IgD-negative memory B cell (primary cell): ENCODE results near the gene CCDC154. TPM values are rescaled to one million over a fixed set of nuclear protein-coding genes. Genes with fewer than 3 reads are reported as not detected.
"Not testable (repeated sequence)": the region's sequence is repeated elsewhere in the genome, so short reads cannot be mapped to it uniquely, and the experiment has no call there.

ENCODE experiments used
- H3K27ac Mint-ChIP-seq, 3 donors: one replicate each; pipeline ENCODE4 v1.8.0; 2020 to 2022; ENCODE audit warnings: mild to moderate bottlenecking in 3 of 3, mixed read lengths in 3 of 3, moderate library complexity in 1 of 3
- H3K27me3 Mint-ChIP-seq: one replicate; pipeline ENCODE4 v1.8.0; 2021; ENCODE audit warnings: mixed read lengths
- H3K36me3 Mint-ChIP-seq: one replicate; pipeline ENCODE4 v1.8.0; 2020; ENCODE audit warnings: mild to moderate bottlenecking, mixed read lengths
- H3K4me1 Mint-ChIP-seq, 3 donors: one replicate each; pipeline ENCODE4 v1.8.0; 2020 to 2022; ENCODE audit warnings: mixed read lengths in 3 of 3, mild to moderate bottlenecking in 1 of 3
- H3K4me3 Mint-ChIP-seq, 4 donors: one replicate each; pipeline ENCODE4 v1.8.0; 2020 to 2022; ENCODE audit warnings: mild to moderate bottlenecking in 4 of 4, mixed read lengths in 4 of 4, moderate library complexity in 3 of 4
- H3K9me3 Mint-ChIP-seq, 3 donors: one replicate each; pipeline ENCODE4 v1.8.0; 2020 to 2021; ENCODE audit warnings: mixed read lengths in 3 of 3, mild to moderate bottlenecking in 1 of 3
- polyA plus RNA-seq: library from polyadenylated mRNA; unstranded; fragments of 300-500 nt; fragmentation: Illumina TruSeq; gene quantifications from one replicate; pipeline ENCODE4 v1.2.3, GENCODE V29; 2021

The CCDC154 gene
- polyA plus RNA-seq, 1 donor from 2014 or later, result 1.5 TPM

DNA sequence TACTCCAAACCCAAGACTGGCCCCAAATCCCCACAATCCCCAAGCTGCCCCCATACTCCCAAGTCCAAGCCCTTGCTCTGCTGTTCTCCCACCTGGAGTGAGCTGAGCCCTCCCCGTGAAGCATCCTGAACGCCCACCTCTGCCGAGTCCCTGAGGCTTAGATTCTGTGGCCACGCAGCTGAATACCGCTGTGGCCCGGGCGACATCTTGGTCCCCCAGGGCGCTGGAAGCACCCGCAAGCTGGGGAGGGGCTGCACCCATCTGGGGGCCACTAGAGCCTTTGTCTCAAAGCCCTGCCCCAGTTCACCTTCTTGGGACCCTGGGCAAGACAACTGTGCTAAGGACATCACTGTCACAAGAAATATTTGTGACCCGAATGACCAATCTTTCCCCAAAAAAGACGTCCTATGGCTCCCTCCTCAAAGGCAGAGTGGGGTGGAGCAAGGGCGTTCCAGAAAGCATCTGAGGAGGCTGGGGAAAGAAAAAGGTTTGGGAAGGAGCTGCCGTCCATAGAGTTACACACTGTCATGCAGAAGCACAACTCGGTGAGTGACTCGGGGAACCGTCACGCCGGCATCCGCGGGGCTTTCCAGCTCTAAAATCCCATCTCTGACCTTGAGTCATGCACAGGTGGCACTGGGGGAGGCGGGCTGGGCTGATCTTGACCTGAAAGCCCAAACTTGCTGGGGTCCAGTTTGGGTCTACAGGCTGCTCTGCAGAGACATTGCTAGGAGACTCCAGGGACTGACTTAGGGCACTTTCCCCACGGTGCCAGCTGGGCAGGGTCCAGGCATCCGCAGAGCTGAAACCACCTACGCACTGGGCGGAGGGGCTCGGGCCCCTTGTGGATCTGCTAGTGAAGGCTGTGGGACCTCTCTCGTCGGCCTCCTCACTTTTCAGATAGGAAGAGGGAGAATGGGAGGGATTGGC lies 37.8 kb upstream of the CCDC154 start:
- Mint-ChIP-seq H3K27ac (peak overlapping the region; percentile 25 to 82 (median 76)), H3K36me3 (peaks cover 2% of the 10 kb centered on the region), H3K4me1 (peaks cover 12 to 29% (median 21%) of the 10 kb centered on the region in 3 donors), H3K9me3 (no peaks in the 10 kb centered on the region), H3K4me3 (peak overlapping the region in 1 of 4 donors; percentile 55), H3K27me3 (no peaks in the 10 kb centered on the region)

- not testable (repeated sequence) for H3K36me3 Mint-ChIP-seq, H3K9me3 Mint-ChIP-seq, H3K27me3 Mint-ChIP-seq
- Mint-ChIP-seq H3K4me1 (peaks cover 12 to 31% (median 26%) of the 10 kb centered on the region in 3 donors), H3K4me3 (peak overlapping the region in 1 of 4 donors; percentile 63), H3K27ac (peak overlapping the region in 2 of 3 donors; percentile 71 to 84)
These were observed 34.6 kb upstream of the CCDC154 start for GRCh38 chr16:1478937-1479336.

- Mint-ChIP-seq H3K27me3 (no peaks in the 10 kb centered on the region), H3K27ac (peak overlapping the region in 1 of 3 donors; percentile 37), H3K4me3 (peak overlapping the region in 1 of 4 donors; percentile 21)
These were observed 32.7 kb upstream of the CCDC154 start for GRCh38 chr16:1477033-1477432.

DNA sequence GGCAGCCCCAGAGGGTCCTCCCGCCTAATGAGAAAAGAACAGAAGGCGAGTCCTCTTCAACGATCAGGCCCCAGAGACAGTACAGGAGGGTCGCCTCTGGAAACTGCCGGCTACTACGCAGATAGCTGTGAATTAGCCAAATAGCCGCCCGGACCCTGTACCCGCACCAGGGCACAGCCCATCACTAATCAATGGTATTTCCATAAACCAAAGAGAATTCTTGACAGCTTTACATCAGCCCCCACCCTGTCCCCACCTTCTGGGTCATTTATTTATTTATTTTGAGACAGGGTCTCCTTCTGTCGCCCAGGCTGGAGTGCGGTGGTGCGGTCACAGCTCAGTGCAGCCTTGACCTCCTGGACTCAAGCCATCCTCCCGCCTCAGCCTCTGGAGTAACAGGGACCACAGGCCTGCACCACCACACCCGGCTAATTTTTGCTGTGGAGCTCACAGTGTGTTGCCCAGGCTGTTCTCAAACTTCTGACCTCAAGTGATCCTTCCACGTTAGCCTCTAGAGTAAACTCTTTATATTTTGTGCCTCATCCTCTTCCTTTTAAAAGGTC lies 31.3 kb upstream of the CCDC154 start:
- Mint-ChIP-seq H3K36me3 (peaks cover 3% of the 10 kb centered on the region), H3K27me3 (no peaks in the 10 kb centered on the region), H3K9me3 (no peaks in the 10 kb centered on the region), H3K4me1 (peaks cover 20 to 37% (median 30%) of the 10 kb centered on the region in 3 donors), H3K27ac (peak overlapping the region; percentile 75 to 97 (median 90)), H3K4me3 (peak overlapping the region; percentile 75 to 93 (median 88))

More at GRCh38 chr16:1477033-1477432, 32.7 kb upstream of the CCDC154 start:
- H3K9me3 Mint-ChIP-seq, result no peaks in the 10 kb centered on the region
- H3K36me3 Mint-ChIP-seq, result peaks cover 4% of the 10 kb centered on the region
- H3K4me1 Mint-ChIP-seq, result peaks cover 18 to 33% (median 33%) of the 10 kb centered on the region in 3 donors

GRCh38 chr16:1474796-1475551 lies 30.6 kb upstream of the CCDC154 start, which contains the start of gene CLCN7:
TSS of gene CLCN7 (minus strand) at chr16:1475028. CDS start at chr16:1474974, 54 bp downstream.
- Mint-ChIP-seq H3K4me1 (peaks cover 15 to 40% (median 29%) of the 10 kb centered on the region in 3 donors), H3K27me3 (no peaks in the 10 kb centered on the region), H3K36me3 (peaks cover 2% of the 10 kb centered on the region), H3K9me3 (no peaks in the 10 kb centered on the region), H3K4me3 (peak within 1 kb of the TSS; percentile 83 to 93 (median 89)), H3K27ac (peak within 1 kb of the TSS; percentile 90 to 97 (median 91))

DNA sequence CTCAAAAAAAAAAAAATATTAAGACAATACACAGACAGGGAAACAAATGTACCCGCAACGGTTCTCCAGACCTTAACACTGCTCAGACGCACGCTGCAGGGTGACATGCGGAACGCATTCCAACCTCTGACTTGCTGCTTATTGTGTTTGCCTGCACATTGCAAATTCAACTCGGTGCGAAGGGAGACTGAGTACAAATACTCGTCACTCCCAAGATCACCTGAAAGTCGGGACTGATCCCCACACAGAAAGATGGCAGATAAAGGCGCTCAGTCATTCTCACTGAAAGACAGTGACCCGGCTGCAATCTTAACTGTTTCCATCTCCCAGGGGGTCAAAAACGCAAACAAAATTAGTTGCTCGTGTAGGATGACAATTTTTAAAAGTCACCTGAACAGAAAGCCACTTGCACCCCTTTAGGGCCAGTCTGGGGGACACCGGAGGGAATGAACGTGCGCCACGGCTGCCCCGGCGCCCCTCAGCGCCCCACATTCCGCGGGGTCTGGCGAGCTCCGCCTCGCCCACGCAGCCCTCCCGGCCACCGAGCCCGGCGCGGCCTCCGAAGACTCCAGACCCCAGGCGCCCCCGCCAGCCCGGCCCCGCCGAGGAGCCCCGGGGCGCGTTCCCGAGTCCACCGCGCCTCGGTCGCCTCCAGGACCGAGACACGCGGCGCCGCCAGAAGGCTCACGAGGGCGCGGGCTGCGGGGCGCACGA lies 29.9 kb upstream of the CCDC154 start:
- no peaks in the 10 kb centered on the region for H3K9me3 Mint-ChIP-seq
- peak overlapping the region; percentile 80 to 92 (median 87) for H3K4me3 Mint-ChIP-seq
- peak overlapping the region in 2 of 3 donors; percentile 73 to 91 for H3K27ac Mint-ChIP-seq
- H3K36me3 Mint-ChIP-seq, result peaks cover 2% of the 10 kb centered on the region
- peaks cover 21 to 44% (median 34%) of the 10 kb centered on the region in 3 donors for H3K4me1 Mint-ChIP-seq
- no peaks in the 10 kb centered on the region for H3K27me3 Mint-ChIP-seq

GRCh38 chr16:1472974-1473373 lies 28.6 kb upstream of the CCDC154 start:
- H3K4me1 Mint-ChIP-seq, result peaks cover 17 to 44% (median 30%) of the 10 kb centered on the region in 3 donors
- H3K9me3 Mint-ChIP-seq, result no peaks in the 10 kb centered on the region
- H3K27me3 Mint-ChIP-seq, result no peaks in the 10 kb centered on the region

DNA sequence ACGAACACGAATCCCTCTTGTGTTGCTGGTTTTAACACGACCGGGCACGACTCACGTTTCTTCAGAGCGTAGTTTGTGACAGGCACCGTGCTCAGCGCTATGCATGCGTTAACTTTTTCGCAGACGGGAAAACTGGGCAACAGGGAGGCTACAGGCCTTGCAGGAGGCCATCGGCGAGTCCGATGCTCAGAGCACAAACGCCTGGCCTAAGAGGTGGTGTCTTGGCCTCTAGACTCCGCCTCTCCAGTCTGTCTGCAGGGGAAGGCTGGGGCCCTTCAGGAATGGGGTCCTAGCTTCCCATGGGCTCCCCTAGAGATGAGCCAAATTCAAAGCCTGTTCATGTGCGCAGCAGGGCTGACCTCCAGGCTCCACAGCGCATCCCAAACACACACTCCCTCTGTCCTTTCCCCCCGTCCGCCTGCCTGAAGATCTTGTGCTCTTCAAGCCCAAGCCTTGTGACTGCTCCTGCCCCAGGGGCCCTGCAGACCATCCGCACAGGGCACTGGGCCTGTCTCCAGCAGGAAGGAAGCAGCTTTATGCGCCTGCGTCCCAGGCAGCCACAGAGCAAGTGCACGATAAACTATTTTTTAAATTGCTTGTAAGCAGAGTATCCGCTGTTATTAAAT lies 27.3 kb upstream of the CCDC154 start:
- peaks cover 2% of the 10 kb centered on the region for H3K36me3 Mint-ChIP-seq

More at GRCh38 chr16:1472974-1473373, 28.6 kb upstream of the CCDC154 start:
- peaks cover 2% of the 10 kb centered on the region for H3K36me3 Mint-ChIP-seq
- H3K4me3 Mint-ChIP-seq, result peak overlapping the region; percentile 86 to 95 (median 86)
- H3K27ac Mint-ChIP-seq, result peak overlapping the region; percentile 67 to 93 (median 91)

DNA sequence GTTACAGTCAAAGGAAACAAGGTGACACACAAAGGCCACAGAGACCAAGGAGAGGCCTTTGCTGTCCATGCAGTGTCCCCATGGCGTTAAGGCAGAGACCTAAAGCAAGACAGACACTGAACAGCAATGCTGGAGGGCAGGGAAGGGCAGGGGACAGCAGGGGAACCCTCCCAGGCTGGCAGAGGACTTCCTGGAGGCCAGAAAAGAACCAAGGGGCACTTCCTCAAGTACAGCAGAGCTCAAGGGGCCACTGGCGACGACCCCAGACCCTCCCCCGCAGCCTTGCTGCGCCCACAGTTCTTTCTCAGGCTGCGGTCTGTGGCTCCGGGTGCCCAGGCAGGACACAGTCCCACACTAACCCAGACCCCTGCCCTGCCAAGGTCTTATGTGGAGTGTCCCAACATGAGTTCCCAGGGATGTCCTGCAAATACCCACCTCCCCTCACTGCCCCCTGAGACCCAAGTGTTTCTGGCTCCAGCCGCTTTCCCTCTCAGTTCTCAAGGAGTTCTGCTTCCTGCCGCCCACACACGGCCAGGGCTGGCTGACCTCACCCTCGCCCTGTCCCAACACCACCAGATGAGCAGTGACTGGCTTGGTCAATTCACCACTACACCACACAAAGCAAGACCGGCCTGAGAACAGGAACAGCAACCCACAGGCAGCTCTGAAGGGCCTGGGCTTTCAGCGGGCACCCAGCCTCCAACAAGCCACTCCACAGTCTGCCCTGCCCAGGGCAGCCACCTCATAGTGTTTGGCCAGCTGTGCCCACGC lies 26.3 kb upstream of the CCDC154 start:
- Mint-ChIP-seq H3K27ac (peak overlapping the region; percentile 91 to 99 (median 94)), H3K4me1 (peaks cover 17 to 42% (median 35%) of the 10 kb centered on the region in 3 donors), H3K27me3 (no peaks in the 10 kb centered on the region), H3K4me3 (peak overlapping the region; percentile 71 to 92 (median 80)), H3K9me3 (no peaks in the 10 kb centered on the region), H3K36me3 (peaks cover 2% of the 10 kb centered on the region)

More for the DNA sequence above, 27.3 kb upstream of the CCDC154 start:
- peak overlapping the region; percentile 89 to 92 (median 91) for H3K27ac Mint-ChIP-seq
- H3K27me3 Mint-ChIP-seq, result no peaks in the 10 kb centered on the region
- peaks cover 17 to 43% (median 35%) of the 10 kb centered on the region in 3 donors for H3K4me1 Mint-ChIP-seq
- H3K9me3 Mint-ChIP-seq, result no peaks in the 10 kb centered on the region
- H3K4me3 Mint-ChIP-seq, result peak overlapping the region; percentile 18 to 86 (median 69)

DNA sequence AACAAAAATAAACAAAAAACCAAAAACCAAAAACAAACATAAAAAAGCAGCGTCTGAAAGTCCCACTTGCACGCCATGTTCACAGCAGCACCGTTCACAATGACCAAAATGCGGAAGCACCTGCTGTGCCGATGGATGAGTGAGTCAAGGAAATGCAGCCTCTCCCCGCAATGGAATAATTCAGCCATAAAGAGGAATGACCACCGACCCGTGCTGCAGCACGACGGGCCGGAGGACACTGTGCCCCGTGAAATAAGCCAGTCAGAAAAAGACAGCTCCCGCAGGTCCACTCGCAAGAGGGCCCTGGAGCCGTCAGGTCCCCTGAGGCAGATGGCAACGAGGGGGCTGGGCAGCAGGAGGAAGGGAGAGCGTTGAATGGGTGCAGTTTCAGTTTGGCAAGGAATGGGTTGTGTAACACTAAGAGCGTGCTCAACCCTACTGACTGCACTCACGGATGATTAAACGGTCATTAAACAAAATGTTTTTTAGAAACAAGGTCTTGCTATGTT lies 25.4 kb upstream of the CCDC154 start:
- H3K4me3 Mint-ChIP-seq, result peak overlapping the region; percentile 73 to 92 (median 87)

DNA sequence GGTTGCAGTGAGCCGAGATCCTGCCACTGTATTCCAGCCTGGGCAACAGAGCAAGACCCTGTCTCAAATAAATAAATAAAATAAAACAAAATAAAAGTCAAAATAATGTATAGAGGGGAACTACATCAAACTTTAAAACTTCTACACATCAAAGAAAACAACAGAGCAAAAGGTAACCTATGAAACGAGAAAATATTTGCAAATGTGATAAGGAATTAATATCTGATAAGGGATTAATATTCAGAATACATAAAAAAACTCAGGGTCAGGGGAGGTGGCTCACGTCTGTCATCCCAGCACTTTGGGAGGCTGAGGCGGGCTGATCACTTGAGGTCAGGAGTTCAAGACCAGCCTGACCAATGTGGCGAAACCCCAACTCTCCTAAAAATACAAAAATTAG lies 24.8 kb upstream of the CCDC154 start:
- not testable (repeated sequence) for H3K27me3 Mint-ChIP-seq, H3K36me3 Mint-ChIP-seq, H3K9me3 Mint-ChIP-seq
- Mint-ChIP-seq H3K4me3 (peak overlapping the region in 3 of 4 donors; percentile 73 to 88 (median 86)), H3K4me1 (peaks cover 17 to 40% (median 34%) of the 10 kb centered on the region in 3 donors), H3K27ac (peak overlapping the region; percentile 91 to 99 (median 96))

More for the DNA sequence above, 25.4 kb upstream of the CCDC154 start:
- H3K27ac Mint-ChIP-seq, result peak overlapping the region; percentile 91 to 99 (median 96)
- H3K36me3 Mint-ChIP-seq, result no peaks in the 10 kb centered on the region
- H3K4me1 Mint-ChIP-seq, result peaks cover 17 to 40% (median 35%) of the 10 kb centered on the region in 3 donors
- no peaks in the 10 kb centered on the region for H3K27me3 Mint-ChIP-seq
- no peaks in the 10 kb centered on the region for H3K9me3 Mint-ChIP-seq

GRCh38 chr16:1468426-1468810 lies 24.1 kb upstream of the CCDC154 start:
- Mint-ChIP-seq H3K9me3 (no peaks in the 10 kb centered on the region), H3K4me1 (peaks cover 17 to 36% (median 32%) of the 10 kb centered on the region in 3 donors), H3K4me3 (peak overlapping the region in 2 of 4 donors; percentile 12 to 54), H3K27ac (peak overlapping the region in 1 of 3 donors; percentile 91), H3K27me3 (no peaks in the 10 kb centered on the region), H3K36me3 (no peaks in the 10 kb centered on the region)
